ENCODE results near the gene FARS2. TPM values are rescaled to one million over a fixed set of nuclear protein-coding genes. Genes with fewer than 3 reads are reported as not detected.

The FARS2 gene
- total and polyA plus RNA-seq, 10 donors = 9.0 to 27.4 (median 19.8) TPM

DNA sequence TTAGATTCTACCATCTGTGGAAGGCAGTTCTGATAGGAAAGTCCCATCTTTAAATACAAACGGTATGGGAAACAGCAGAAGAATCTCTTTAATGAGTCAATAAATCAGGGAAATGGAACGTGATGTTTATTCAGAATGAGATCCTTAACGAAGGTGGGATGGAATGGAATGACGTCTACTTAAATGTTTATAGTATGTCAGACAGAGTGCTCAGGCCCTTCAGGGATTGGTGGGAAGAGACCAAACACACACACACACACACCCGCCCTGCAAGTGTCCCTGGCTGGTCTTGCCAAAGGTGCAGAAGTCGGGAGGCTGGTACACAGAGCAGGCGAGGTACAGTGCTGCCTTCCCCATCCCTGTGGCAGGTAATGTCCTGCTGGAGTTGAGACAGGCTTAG lies 164.0 kb downstream of the FARS2 start:
- Histone ChIP-seq H3K4me3 (no peak overlapping the region), H3K27ac (no peak overlapping the region), H3K9me3 (no peaks in the 10 kb centered on the region), H3K27me3 (replicated peaks in 1 of 7) (no peaks in the 10 kb centered on the region), H3K36me3 (peaks cover 0 to 11% (median 0%) of the 10 kb centered on the region in 6 donors), H3K4me1 (no peaks in the 10 kb centered on the region)
- TF ChIP-seq POLR2AphosphoS5 (IDR thresholded peaks at IDR 0.05) = no peak
- no peak for TF ChIP-seq POLR2A (IDR thresholded peaks at IDR 0.05)
- TF ChIP-seq, protein P1, sequence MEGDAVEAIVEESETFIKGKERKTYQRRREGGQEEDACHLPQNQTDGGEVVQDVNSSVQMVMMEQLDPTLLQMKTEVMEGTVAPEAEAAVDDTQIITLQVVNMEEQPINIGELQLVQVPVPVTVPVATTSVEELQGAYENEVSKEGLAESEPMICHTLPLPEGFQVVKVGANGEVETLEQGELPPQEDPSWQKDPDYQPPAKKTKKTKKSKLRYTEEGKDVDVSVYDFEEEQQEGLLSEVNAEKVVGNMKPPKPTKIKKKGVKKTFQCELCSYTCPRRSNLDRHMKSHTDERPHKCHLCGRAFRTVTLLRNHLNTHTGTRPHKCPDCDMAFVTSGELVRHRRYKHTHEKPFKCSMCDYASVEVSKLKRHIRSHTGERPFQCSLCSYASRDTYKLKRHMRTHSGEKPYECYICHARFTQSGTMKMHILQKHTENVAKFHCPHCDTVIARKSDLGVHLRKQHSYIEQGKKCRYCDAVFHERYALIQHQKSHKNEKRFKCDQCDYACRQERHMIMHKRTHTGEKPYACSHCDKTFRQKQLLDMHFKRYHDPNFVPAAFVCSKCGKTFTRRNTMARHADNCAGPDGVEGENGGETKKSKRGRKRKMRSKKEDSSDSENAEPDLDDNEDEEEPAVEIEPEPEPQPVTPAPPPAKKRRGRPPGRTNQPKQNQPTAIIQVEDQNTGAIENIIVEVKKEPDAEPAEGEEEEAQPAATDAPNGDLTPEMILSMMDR (IDR thresholded peaks at IDR 0.05 in 8 of 11, conservative IDR thresholded peaks at IDR 0.05 in 3 of 11) = no peak
- 88 to 93% (median 91%) methylated on average over 7 of the region's 7 CpGs for WGBS, 5 donors
- DNase-seq = no peak
- intact Hi-C loops (cut with DNase I; ENCODE audit: low total_unique reads) = no loop called here

DNA sequence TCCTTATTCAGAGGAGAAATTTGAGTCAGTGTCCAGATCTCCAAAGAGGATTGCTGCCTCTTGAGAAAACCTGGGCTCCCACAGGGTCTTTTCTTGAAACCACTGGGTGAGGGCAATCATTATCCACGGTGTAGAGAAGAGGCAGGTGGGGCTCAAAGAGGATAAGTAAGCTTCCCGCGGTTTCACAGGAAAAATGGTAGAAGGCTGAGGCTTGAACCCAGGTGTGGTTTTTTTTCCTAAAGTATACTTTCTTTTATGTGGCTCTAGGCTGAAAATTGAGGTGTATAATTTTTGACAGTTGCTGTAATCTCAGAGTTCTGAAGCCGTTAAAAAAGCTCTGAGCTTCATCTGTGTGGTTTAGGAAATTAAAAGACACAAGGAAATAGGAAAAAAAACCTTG lies 164.5 kb downstream of the FARS2 start:
- intact Hi-C loops (cut with DNase I; ENCODE audit: low total_unique reads) = no loop called here
- TF ChIP-seq, protein P1 (IDR thresholded peaks at IDR 0.05 in 8 of 11, conservative IDR thresholded peaks at IDR 0.05 in 3 of 11) = no peak
- TF ChIP-seq POLR2A (IDR thresholded peaks at IDR 0.05) (no peak), POLR2AphosphoS5 (IDR thresholded peaks at IDR 0.05) (no peak)
- Histone ChIP-seq H3K4me1 (no peaks in the 10 kb centered on the region), H3K27me3 (replicated peaks in 1 of 7) (no peaks in the 10 kb centered on the region), H3K4me3 (no peak overlapping the region), H3K9me3 (no peaks in the 10 kb centered on the region), H3K27ac (no peak overlapping the region), H3K36me3 (peaks cover 0 to 7% (median under 1%) of the 10 kb centered on the region in 6 donors)
- DNase-seq = no peak
- WGBS, 5 donors = 61 to 87% (median 68%) methylated on average over 4 of the region's 4 CpGs

DNA sequence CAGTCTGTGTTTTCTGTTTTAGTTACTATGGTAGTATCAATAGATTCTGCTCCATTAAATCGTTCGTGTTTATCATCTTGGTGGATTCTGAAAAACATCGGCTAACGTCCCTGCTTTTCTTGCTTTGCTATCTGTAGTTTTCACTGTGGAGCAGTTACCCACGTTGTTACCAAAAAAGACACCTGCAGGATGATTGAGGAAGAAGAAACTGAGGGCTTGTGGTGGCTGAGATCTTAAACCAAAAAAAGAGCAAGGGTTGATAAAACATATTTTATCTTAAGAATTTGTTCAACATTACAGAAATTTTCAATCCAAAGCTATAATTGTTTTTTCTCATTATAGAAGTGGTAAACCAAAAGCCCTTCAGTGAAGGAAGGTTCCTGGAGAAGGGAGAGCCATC lies 166.3 kb downstream of the FARS2 start:
- 63 to 83% (median 65%) methylated on average over 5 of the region's 5 CpGs for WGBS, 5 donors

DNA sequence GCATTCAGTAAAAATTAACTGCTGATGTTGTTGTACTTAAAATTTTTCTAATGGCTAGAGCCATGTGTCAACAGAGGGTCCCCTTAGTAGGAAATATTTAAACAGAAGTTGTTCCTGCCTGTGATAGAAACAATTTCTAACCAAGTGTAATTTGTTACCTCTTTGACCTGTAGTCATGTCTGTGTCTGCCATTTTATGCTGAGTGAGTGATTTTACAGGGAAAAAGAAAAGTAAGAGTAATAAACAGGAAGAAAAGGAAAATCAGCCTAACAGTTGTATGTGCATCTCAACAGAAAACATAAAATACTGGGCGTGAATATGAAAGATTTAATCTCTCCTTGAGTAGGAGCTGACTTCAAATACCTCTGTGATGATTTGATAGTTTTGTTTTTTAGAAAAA lies 172.0 kb downstream of the FARS2 start:
- H3K36me3 ChIP-seq = peaks cover 0 to 54% (median 6%) of the 10 kb centered on the region in 6 donors
- H3K4me1 ChIP-seq = no peaks in the 10 kb centered on the region
- H3K9me3 ChIP-seq = peaks cover 0 to 20% (median 12%) of the 10 kb centered on the region in 8 donors
- intact Hi-C loops (cut with DNase I; ENCODE audit: low total_unique reads) = no loop called here
- no peaks in the 10 kb centered on the region for H3K27me3 ChIP-seq (replicated peaks in 1 of 7)
- no peak overlapping the region for H3K27ac ChIP-seq
- H3K4me3 ChIP-seq = no peak overlapping the region
- TF ChIP-seq POLR2AphosphoS5 (IDR thresholded peaks at IDR 0.05) (no peak), POLR2A (IDR thresholded peaks at IDR 0.05) (no peak)
- TF ChIP-seq, protein P1 (IDR thresholded peaks at IDR 0.05 in 8 of 11, conservative IDR thresholded peaks at IDR 0.05 in 3 of 11) = no peak
- WGBS, 5 donors = 83 to 100% (median 87%) methylated on average over 1 of the region's 1 CpG
- no peak for DNase-seq

More for the DNA sequence above, 166.3 kb downstream of the FARS2 start:
- Histone ChIP-seq H3K4me3 (no peak overlapping the region), H3K36me3 (peaks cover 0 to 13% (median 3%) of the 10 kb centered on the region in 6 donors), H3K9me3 (no peaks in the 10 kb centered on the region), H3K27ac (no peak overlapping the region), H3K27me3 (replicated peaks in 1 of 7) (no peaks in the 10 kb centered on the region), H3K4me1 (no peaks in the 10 kb centered on the region)
- TF ChIP-seq POLR2AphosphoS5 (IDR thresholded peaks at IDR 0.05) (no peak), POLR2A (IDR thresholded peaks at IDR 0.05) (no peak)
- TF ChIP-seq, protein P1 (IDR thresholded peaks at IDR 0.05 in 8 of 11, conservative IDR thresholded peaks at IDR 0.05 in 3 of 11) = no peak
- intact Hi-C loops (cut with DNase I; ENCODE audit: low total_unique reads) = no loop called here
- no peak for DNase-seq

Data from spleen (tissue), 11 donors.